Measurements from ENCODE around the gene TKT. TPM values are rescaled to one million over a fixed set of nuclear protein-coding genes. Genes with fewer than 3 reads are reported as not detected.
A peak's percentile ranks its signal among the peaks of the same experiment; 100 is the strongest.

The TKT gene
- total and polyA plus RNA-seq, 2 of the 13 experiments (the other 11 are each of a cell fraction or from before 2014, with no cell fraction given) = 150 to 238 TPM

GRCh38 chr3:53258600-53259426 is 3.0 kb upstream of the TKT start (continued):
- TF ChIP-seq SOX13 (IDR thresholded peaks at IDR 0.05) (0 out of 2 replicates have a peak, but pooled peaks have one; percentile 18), SOX13 (CRISPR knock-in tag; conservative IDR thresholded peaks at IDR 0.05 in 1 of 2, IDR thresholded peaks at IDR 0.05 in 1 of 2) (peak in 1 of 2 experiments; percentile 60; a peak in 1 of 4 replicates), ZBTB1 (CRISPR knock-in tag; IDR thresholded peaks at IDR 0.05; ENCODE audit: borderline replicate concordance) (no peak), ESRRA (CRISPR knock-in tag; IDR thresholded peaks at IDR 0.05; ENCODE audit: low read depth) (no peak), SAP130 (CRISPR knock-in tag; IDR thresholded peaks at IDR 0.05; ENCODE audit: low read depth) (peak; percentile 79), CCAR2 (optimal IDR thresholded peaks at IDR 0.05; ENCODE audit: low read depth, low read length) (no peak), ZSCAN22 (CRISPR knock-in tag; IDR thresholded peaks at IDR 0.05) (no peak), TSC22D2 (CRISPR knock-in tag; IDR thresholded peaks at IDR 0.05; ENCODE audit: borderline replicate concordance) (no peak), ZBTB33 (CRISPR knock-in tag; IDR thresholded peaks at IDR 0.05) (no peak), PRDM10 (CRISPR knock-in tag; IDR thresholded peaks at IDR 0.05; ENCODE audit: low read depth) (0 out of 2 replicates have a peak, but pooled peaks have one; percentile 27), SOX5 (CRISPR knock-in tag; IDR thresholded peaks at IDR 0.05; ENCODE audit: borderline replicate concordance) (peak; percentile 44; the same call in 1 of the 2 replicates), RARA (CRISPR knock-in tag; IDR thresholded peaks at IDR 0.05) (peak; percentile 56), ATF6 (CRISPR knock-in tag; conservative IDR thresholded peaks at IDR 0.05) (no peak), HHEX (CRISPR knock-in tag; IDR thresholded peaks at IDR 0.05) (no peak), ZNF441 (CRISPR knock-in tag; IDR thresholded peaks at IDR 0.05; ENCODE audit: borderline replicate concordance) (0 out of 2 replicates have a peak, but pooled peaks have one; percentile 33), NFKB2 (CRISPR knock-in tag; IDR thresholded peaks at IDR 0.05; ENCODE audit: borderline replicate concordance) (no peak), DR1 (CRISPR knock-in tag; IDR thresholded peaks at IDR 0.05) (no peak), YEATS2 (CRISPR knock-in tag; IDR thresholded peaks at IDR 0.05; ENCODE audit: borderline replicate concordance) (no peak), ZC3H13 (CRISPR knock-in tag; IDR thresholded peaks at IDR 0.05) (no peak), ZFP36L1 (CRISPR knock-in tag; IDR thresholded peaks at IDR 0.05) (peak; percentile 54; the same call in 1 of the 2 replicates), ZNF547 (CRISPR knock-in tag; IDR thresholded peaks at IDR 0.05) (0 out of 2 replicates have a peak, but pooled peaks have one; percentile 47), ZBTB20 (CRISPR knock-in tag; IDR thresholded peaks at IDR 0.05; ENCODE audit: borderline replicate concordance, low read depth) (peak; percentile 22; the same call in 1 of the 2 replicates)
